Neuronal stem cell (in vitro differentiated cells): ENCODE measurements around the gene CRHR2.

ENCODE experiments used
- DNase-seq: peaks from one replicate; pipeline ENCODE4 v3.0.0-alpha.2; 2013; ENCODE audit warnings: low spot score
- H2AFZ ChIP-seq: one replicate; pipeline ENCODE4 v1.6.1; 2013; ENCODE audit warnings: mild to moderate bottlenecking, low read length, inconsistent platforms
- H2AK5ac ChIP-seq: 2 replicates; pipeline ENCODE4 v1.6.1; 2013; ENCODE audit warnings: low read depth, mild to moderate bottlenecking, inconsistent platforms, low read length, moderate library complexity, mixed read lengths
- H2BK120ac ChIP-seq: 2 replicates; pipeline ENCODE4 v1.6.1; 2013; ENCODE audit warnings: low read depth, mild to moderate bottlenecking, inconsistent platforms, low read length, moderate library complexity, mixed read lengths
- H2BK12ac ChIP-seq: one replicate; pipeline ENCODE4 v1.6.1; 2013; ENCODE audit warnings: low read length, inconsistent platforms
- H2BK15ac ChIP-seq: 2 replicates; pipeline ENCODE4 v1.6.1; 2013; ENCODE audit warnings: mild to moderate bottlenecking, low read length, inconsistent platforms, mixed read lengths
- H2BK5ac ChIP-seq: one replicate; pipeline ENCODE4 v1.6.1; 2013; ENCODE audit warnings: inconsistent platforms, mild to moderate bottlenecking, low read length, moderate library complexity
- H3K14ac ChIP-seq: one replicate; pipeline ENCODE4 v1.6.1; 2013; ENCODE audit warnings: low read length, inconsistent platforms
- H3K18ac ChIP-seq: 2 replicates; pipeline ENCODE4 v1.6.1; 2013; ENCODE audit warnings: low read length, inconsistent platforms
- H3K23ac ChIP-seq: 2 replicates; pipeline ENCODE4 v1.6.1; 2013; ENCODE audit warnings: low read depth, mild to moderate bottlenecking, mixed read lengths, low read length, inconsistent platforms; ENCODE audit not compliant: poor library complexity
- H3K27ac ChIP-seq: replicated peaks from 3 replicates; pipeline ENCODE4 v1.5.1; 2013; ENCODE audit warnings: low read length, inconsistent platforms
- H3K27me3 ChIP-seq, 3 experiments: 2 replicates each; pipeline ENCODE4 v1.6.1; 2013; ENCODE audit warnings: low read length in 3 of 3, mild to moderate bottlenecking in 2 of 3, inconsistent platforms in 1 of 3, low read depth in 1 of 3, mixed read lengths in 1 of 3, moderate library complexity in 1 of 3; ENCODE audit not compliant: control insufficient read depth in 3 of 3, insufficient read depth in 3 of 3
- H3K36me3 ChIP-seq, 2 donors: replicated peaks in 1 of 2; 2 replicates each; pipeline ENCODE4 v1.6.1; 2013; ENCODE audit warnings: low read length in 2 of 2; ENCODE audit not compliant: control insufficient read depth in 2 of 2, insufficient read depth in 2 of 2
- H3K4ac ChIP-seq: 2 replicates; pipeline ENCODE4 v1.6.1; 2013; ENCODE audit warnings: inconsistent platforms, mild to moderate bottlenecking, low read length, moderate library complexity
- H3K4me1 ChIP-seq, 2 donors: 1 replicate in 1 of 2; 2 replicates in 1 of 2; pipeline ENCODE4 v1.6.1; 2013; ENCODE audit warnings: low read length in 2 of 2, low read depth in 1 of 2; ENCODE audit not compliant: control insufficient read depth in 2 of 2, insufficient read depth in 1 of 2
- H3K4me2 ChIP-seq: one replicate; pipeline ENCODE4 v1.6.1; 2013; ENCODE audit warnings: mild to moderate bottlenecking, low read length, inconsistent platforms; ENCODE audit not compliant: insufficient read depth, poor library complexity, severe bottlenecking
- H3K4me3 ChIP-seq, 2 donors: 2 replicates each; pipeline ENCODE4 v1.5.1; 2013; ENCODE audit warnings: low read length in 2 of 2, mild to moderate bottlenecking in 2 of 2, inconsistent platforms in 1 of 2, moderate library complexity in 1 of 2
- H3K79me1 ChIP-seq: one replicate; pipeline ENCODE4 v1.6.1; 2013; ENCODE audit warnings: low read depth, mild to moderate bottlenecking, inconsistent platforms, low read length, moderate library complexity
- H3K9ac ChIP-seq: one replicate; pipeline ENCODE4 v1.6.1; 2013; ENCODE audit warnings: mild to moderate bottlenecking, low read depth, low read length, inconsistent platforms; ENCODE audit not compliant: poor library complexity
- H3K9me3 ChIP-seq, 2 donors: replicated peaks in 1 of 2; 2 replicates each; pipeline versions ENCODE3 to v1.6.1; 2013; ENCODE audit warnings: low read length in 2 of 2, mild to moderate bottlenecking in 2 of 2, inconsistent platforms in 1 of 2, low read depth in 1 of 2, mixed read lengths in 1 of 2, moderate library complexity in 1 of 2; ENCODE audit not compliant: control insufficient read depth in 2 of 2, insufficient read depth in 1 of 2
- H4K8ac ChIP-seq: one replicate; pipeline ENCODE4 v1.6.1; 2013; ENCODE audit warnings: low read depth, mild to moderate bottlenecking, inconsistent platforms, low read length, moderate library complexity
- H4K91ac ChIP-seq: one replicate; pipeline ENCODE4 v1.6.1; 2013; ENCODE audit warnings: low read length, low read depth, mild to moderate bottlenecking, inconsistent platforms; ENCODE audit not compliant: poor library complexity
- WGBS, 2 donors: extraction: QIAGEN DNeasy Blood & Tissue Kit; methylation state at CpG; one replicate each; pipeline ENCODE4 v1.1.7; 2013; ENCODE audit warnings: missing lambda C conversion rate in 2 of 2, mixed read lengths in 1 of 2; ENCODE audit not compliant: insufficient read length in 2 of 2, insufficient replicate concordance in 1 of 2; ENCODE audit errors: extremely low coverage in 2 of 2; 5-methylcytosine and 5-hydroxymethylcytosine counted together

CRHR2 gene

DNA sequence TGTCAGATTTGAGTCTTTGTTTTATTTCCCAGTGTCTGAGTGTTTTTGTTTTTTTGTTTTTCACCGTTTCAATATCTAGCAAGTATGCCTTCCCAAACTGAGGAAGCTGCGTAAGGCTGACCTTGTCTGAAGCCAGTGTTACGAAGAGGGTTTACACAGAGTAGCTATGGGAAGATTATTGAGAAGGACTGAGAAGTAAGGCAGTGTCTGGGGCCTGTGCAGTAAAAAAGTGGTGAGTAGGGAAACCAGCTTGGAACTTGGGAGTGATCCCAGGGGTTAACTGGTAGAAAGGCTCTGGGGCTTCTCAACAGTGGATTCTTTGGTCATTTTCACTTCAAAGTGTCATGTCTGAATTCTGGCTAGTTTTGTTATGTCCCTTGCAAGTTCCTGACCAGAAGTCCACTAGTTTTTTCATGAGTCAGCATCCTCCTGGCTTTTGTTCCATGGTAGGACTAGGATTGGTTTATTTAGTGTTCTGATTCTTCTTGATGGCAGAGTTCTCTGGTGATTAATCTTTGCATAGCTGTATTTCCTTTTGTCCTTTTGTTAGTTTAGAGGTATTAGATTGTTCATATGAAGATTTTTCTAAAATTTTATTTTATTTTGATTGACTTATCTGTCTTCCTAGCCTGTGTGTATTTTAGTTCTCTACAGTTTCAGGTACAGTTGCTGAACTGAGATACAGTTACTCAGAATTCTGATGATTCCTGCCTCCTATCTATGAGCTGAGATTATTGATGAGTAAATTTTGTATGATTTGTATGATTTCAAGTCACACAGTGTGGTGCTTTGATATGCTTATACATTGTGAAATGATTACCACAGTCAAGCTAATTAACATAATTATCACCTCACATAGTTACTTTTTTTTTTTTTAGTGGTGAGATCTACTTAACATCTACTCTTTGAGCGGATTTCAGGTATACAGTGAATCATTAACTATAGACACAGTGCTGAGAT is 68.6 kb downstream of the CRHR2 start:
- Histone ChIP-seq H3K4me3 (no peak overlapping the region), H2BK12ac (no peak overlapping the region), H3K4me2 (no peak overlapping the region), H4K91ac (no peak overlapping the region), H3K27ac (no peak overlapping the region), H2BK15ac (no peak overlapping the region), H3K9me3 (no peaks in the 10 kb centered on the region), H3K14ac (no peak overlapping the region), H2BK5ac (no peak overlapping the region), H3K18ac (no peak overlapping the region), H3K4ac (no peak overlapping the region), H3K36me3 (peaks cover 28 to 96% of the 10 kb centered on the region in 2 donors), H3K79me1 (no peaks in the 10 kb centered on the region), H3K27me3 (no peaks in the 10 kb centered on the region), H2BK120ac (no peak overlapping the region), H3K23ac (no peak overlapping the region), H3K4me1 (no peaks in the 10 kb centered on the region), H2AK5ac (no peak overlapping the region), H4K8ac (no peak overlapping the region), H3K9ac (no peak overlapping the region), H2AFZ (no peak overlapping the region)
- no CpG with 5 or more reads among the region's 4 CpGs for WGBS, 2 donors
- no peak for DNase-seq

DNA sequence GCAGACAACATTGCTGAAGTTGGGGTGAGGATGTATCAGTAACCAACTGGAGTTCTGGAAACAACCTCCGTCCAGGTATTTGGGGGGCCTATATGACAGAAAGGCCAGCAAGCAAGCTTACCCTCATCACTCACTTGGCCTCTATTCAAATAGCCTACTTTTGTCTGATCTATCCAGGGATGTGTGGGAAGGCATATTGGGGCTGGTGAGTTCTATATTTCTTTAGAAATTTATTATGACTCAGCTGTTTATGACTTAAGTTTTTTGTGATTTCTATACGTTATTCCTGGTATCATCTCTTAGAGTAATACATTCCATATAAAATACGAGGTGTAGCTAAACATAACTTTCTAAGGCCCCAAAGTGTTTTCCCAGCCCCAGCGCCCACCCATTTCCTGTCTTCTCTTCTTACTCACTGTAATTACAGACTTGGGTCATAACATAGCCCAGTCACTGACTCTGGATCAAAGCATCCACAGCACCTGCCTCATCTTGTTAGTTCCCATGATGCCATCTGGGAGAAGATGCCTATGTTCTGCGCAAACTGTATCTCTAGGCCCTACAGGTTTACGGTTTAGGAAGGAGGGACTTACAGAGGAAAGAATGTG is 69.5 kb downstream of the CRHR2 start:
- Histone ChIP-seq H3K9ac (no peak overlapping the region), H3K18ac (no peak overlapping the region), H3K4me1 (no peaks in the 10 kb centered on the region), H4K91ac (no peak overlapping the region), H3K4ac (no peak overlapping the region), H2BK120ac (no peak overlapping the region), H2BK5ac (no peak overlapping the region), H3K27me3 (no peaks in the 10 kb centered on the region), H3K36me3 (peaks cover 25 to 97% of the 10 kb centered on the region in 2 donors), H3K4me3 (no peak overlapping the region), H2AFZ (no peak overlapping the region), H2BK15ac (no peak overlapping the region), H3K9me3 (no peaks in the 10 kb centered on the region), H3K27ac (no peak overlapping the region), H2AK5ac (no peak overlapping the region), H3K79me1 (no peaks in the 10 kb centered on the region), H3K14ac (no peak overlapping the region), H4K8ac (no peak overlapping the region), H2BK12ac (no peak overlapping the region), H3K23ac (no peak overlapping the region), H3K4me2 (no peak overlapping the region)
- no peak for DNase-seq
- WGBS, 2 donors, result no CpG with 5 or more reads among the region's 6 CpGs

DNA sequence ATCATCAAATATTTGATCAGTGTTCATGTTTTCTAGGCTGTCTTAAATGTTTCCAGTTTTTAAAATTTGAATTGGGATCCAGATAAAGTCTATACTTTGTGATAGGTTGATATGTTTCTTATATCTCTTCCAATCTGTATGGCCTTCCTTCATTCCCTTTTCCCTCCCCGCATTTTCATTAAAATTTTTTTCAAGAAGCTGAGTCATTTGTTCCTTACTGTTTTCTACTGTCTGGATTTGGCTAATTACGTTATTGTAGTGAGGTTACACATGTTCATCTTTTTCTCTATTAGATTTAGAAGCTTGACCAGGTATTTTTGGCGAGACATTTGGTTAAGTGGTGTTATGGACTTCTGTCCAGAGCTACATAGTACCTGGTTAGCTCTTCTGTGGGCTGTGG is 76.4 kb downstream of the CRHR2 start:
- no peaks in the 10 kb centered on the region for H3K9me3 ChIP-seq
- H3K18ac ChIP-seq, result no peak overlapping the region
- H3K4me3 ChIP-seq, result no peak overlapping the region
- no peak for DNase-seq
- no peak overlapping the region for H2BK5ac ChIP-seq
- no peak overlapping the region for H3K9ac ChIP-seq
- H4K91ac ChIP-seq, result no peak overlapping the region
- no CpG with 5 or more reads among the region's 3 CpGs for WGBS, 2 donors
- no peak overlapping the region for H2BK120ac ChIP-seq
- no peak overlapping the region for H2BK15ac ChIP-seq
- H2AK5ac ChIP-seq, result no peak overlapping the region
- H3K27me3 ChIP-seq, result no peaks in the 10 kb centered on the region
- H3K27ac ChIP-seq, result no peak overlapping the region
- no peak overlapping the region for H4K8ac ChIP-seq
- no peaks in the 10 kb centered on the region for H3K79me1 ChIP-seq
- H3K4me2 ChIP-seq, result no peak overlapping the region
- H3K14ac ChIP-seq, result no peak overlapping the region
- no peak overlapping the region for H3K4ac ChIP-seq
- no peak overlapping the region for H2AFZ ChIP-seq
- no peak overlapping the region for H3K23ac ChIP-seq
- H3K36me3 ChIP-seq, result peaks cover 9 to 97% of the 10 kb centered on the region in 2 donors
- no peaks in the 10 kb centered on the region for H3K4me1 ChIP-seq
- H2BK12ac ChIP-seq, result no peak overlapping the region

DNA sequence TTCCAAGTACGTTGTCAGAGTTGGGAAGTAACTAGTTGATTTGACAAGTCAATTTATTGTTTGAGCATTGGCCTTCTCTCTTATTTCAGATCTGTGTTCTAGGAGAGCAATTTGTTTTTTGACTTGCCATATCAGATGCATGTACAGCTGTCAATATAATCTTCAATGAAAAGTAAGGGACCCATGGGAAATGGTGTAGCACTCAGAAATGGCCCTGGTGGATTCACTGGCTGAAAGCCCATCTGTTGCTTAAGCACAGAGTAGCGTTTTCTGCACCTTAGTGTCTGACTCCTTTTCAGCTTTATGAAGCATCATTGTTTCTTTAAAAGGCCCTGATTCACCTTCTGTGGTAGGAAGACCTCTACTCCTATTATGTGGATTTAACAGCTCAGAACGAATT is 77.4 kb downstream of the CRHR2 start:
- Histone ChIP-seq H3K27me3 (no peaks in the 10 kb centered on the region), H2BK120ac (no peak overlapping the region), H4K91ac (no peak overlapping the region), H3K9me3 (no peaks in the 10 kb centered on the region), H3K14ac (no peak overlapping the region), H2AFZ (no peak overlapping the region), H4K8ac (no peak overlapping the region), H2AK5ac (no peak overlapping the region), H2BK12ac (no peak overlapping the region), H2BK15ac (no peak overlapping the region), H3K4me2 (no peak overlapping the region), H3K36me3 (peaks cover 13 to 97% of the 10 kb centered on the region in 2 donors), H3K79me1 (peaks cover 2% of the 10 kb centered on the region), H3K4me3 (no peak overlapping the region), H3K23ac (no peak overlapping the region), H3K4ac (no peak overlapping the region), H3K18ac (no peak overlapping the region), H3K9ac (no peak overlapping the region), H3K4me1 (no peaks in the 10 kb centered on the region), H3K27ac (no peak overlapping the region), H2BK5ac (no peak overlapping the region)
- WGBS, 2 donors, result no CpG with 5 or more reads among the region's 3 CpGs
- no peak for DNase-seq
